Fibroblast of lung (primary cell): ENCODE measurements around the gene NFE2. TPM values are rescaled to one million over a fixed set of nuclear protein-coding genes. Genes with fewer than 3 reads are reported as not detected.

Experiments
- DNase-seq, 2 donors: peaks; one replicate each; pipeline versions ENCODE4 v3.0.0 to v3.0.0-alpha.2; 2010; ENCODE audit warnings: low read depth in 2 of 2
- H2AFZ ChIP-seq: 2 replicates; pipeline ENCODE4 v1.5.1; 2012; ENCODE audit warnings: low read length, control low read depth, inconsistent platforms
- H3K27ac ChIP-seq: 2 replicates; pipeline ENCODE4 v1.5.1; 2011; ENCODE audit warnings: low read length, control low read depth; ENCODE audit not compliant: insufficient read depth
- H3K27me3 ChIP-seq: 2 replicates; pipeline ENCODE4 v1.5.1; 2011; ENCODE audit warnings: mild to moderate bottlenecking, low read length; ENCODE audit not compliant: control insufficient read depth, insufficient read depth
- H3K36me3 ChIP-seq: 2 replicates; pipeline ENCODE4 v1.5.1; 2011; ENCODE audit warnings: low read length; ENCODE audit not compliant: control insufficient read depth, insufficient read depth
- H3K4me1 ChIP-seq: 2 replicates; pipeline ENCODE4 v1.5.1; 2011; ENCODE audit warnings: low read length; ENCODE audit not compliant: control insufficient read depth, insufficient read depth; ENCODE audit errors: extremely low read depth
- H3K4me2 ChIP-seq: 2 replicates; pipeline ENCODE4 v1.5.1; 2011; ENCODE audit warnings: low read length, control low read depth; ENCODE audit not compliant: insufficient read depth; ENCODE audit errors: extremely low read depth
- H3K4me3 ChIP-seq, 4 experiments: fragments of 200-600 bp in 1 of 4; sonication (generic) in 1 of 4; replicated peaks in 1 of 4; 2 replicates each; pipeline ENCODE4 v1.5.1; 2011 to 2016; ENCODE audit warnings: low read length in 4 of 4, low read depth in 3 of 4, mild to moderate bottlenecking in 3 of 4, control low read depth in 2 of 4, inconsistent platforms in 1 of 4, mixed read lengths in 1 of 4; ENCODE audit not compliant: insufficient read depth in 1 of 4; ENCODE audit errors: control extremely low read depth in 1 of 4
- H3K79me2 ChIP-seq: 2 replicates; pipeline ENCODE4 v1.5.1; 2012; ENCODE audit warnings: mild to moderate bottlenecking, low read length, inconsistent platforms; ENCODE audit not compliant: control insufficient read depth, insufficient read depth
- H3K9ac ChIP-seq: 2 replicates; pipeline ENCODE4 v1.5.1; 2011; ENCODE audit warnings: mild to moderate bottlenecking, low read length, control low read depth; ENCODE audit not compliant: insufficient read depth
- H3K9me3 ChIP-seq: 2 replicates; pipeline ENCODE4 v1.5.1; 2012; ENCODE audit warnings: low read depth, low read length; ENCODE audit not compliant: control insufficient read depth, insufficient read depth
- H4K20me1 ChIP-seq: 2 replicates; pipeline ENCODE4 v1.5.1; 2011; ENCODE audit warnings: low read length; ENCODE audit not compliant: control insufficient read depth, insufficient read depth; ENCODE audit errors: extremely low read depth
- EZH2 ChIP-seq: IDR thresholded peaks from 2 replicates; pipeline ENCODE4 v1.5.1; 2012; ENCODE audit warnings: low read length, control low read depth, mild to moderate bottlenecking; ENCODE audit errors: missing control alignments
- polyA plus RNA-seq, 2 donors: library from polyadenylated mRNA; depleted of rRNA in 1 of 2; stranded (reverse) in 1 of 2; unstranded in 1 of 2; fragments of >200 nt; gene quantifications; 2 replicates each; pipeline ENCODE4 v1.2.1, GENCODE V29; 2011 to 2012; ENCODE audit warnings: missing spikeins in 1 of 2
- total RNA-seq: library from RNA; depleted of rRNA; stranded (reverse); fragments of >200 nt; gene quantifications from 2 replicates; pipeline ENCODE4 v1.2.1, GENCODE V29; 2014
- TF ChIP-seq, protein P1 (sequence below), 2 donors: IDR thresholded peaks in 1 of 2; conservative IDR thresholded peaks in 1 of 2; 1 replicate in 1 of 2; 2 replicates in 1 of 2; pipeline ENCODE4 v1.5.1; 2011 to 2012; ENCODE audit warnings: low read length in 2 of 2, control low read depth in 1 of 2, inconsistent platforms in 1 of 2, low read depth in 1 of 2, mild to moderate bottlenecking in 1 of 2

NFE2 gene
- total and polyA plus RNA-seq, 2 donors (not counting 1 experiment from before 2014, with no cell fraction given), result 0.17 to 0.34 TPM

- H3K9me3 ChIP-seq, result no peaks in the 10 kb centered on the region
- no peaks in the 10 kb centered on the region for H3K27me3 ChIP-seq
- H3K27ac ChIP-seq, result no peak overlapping the region
- no peaks in the 10 kb centered on the region for H3K4me1 ChIP-seq
- H3K4me2 ChIP-seq, result no peak overlapping the region
- no peak for DNase-seq
- H3K9ac ChIP-seq, result no peak overlapping the region
- H2AFZ ChIP-seq, result no peak overlapping the region
- no peak for TF ChIP-seq EZH2
- TF ChIP-seq, protein P1, sequence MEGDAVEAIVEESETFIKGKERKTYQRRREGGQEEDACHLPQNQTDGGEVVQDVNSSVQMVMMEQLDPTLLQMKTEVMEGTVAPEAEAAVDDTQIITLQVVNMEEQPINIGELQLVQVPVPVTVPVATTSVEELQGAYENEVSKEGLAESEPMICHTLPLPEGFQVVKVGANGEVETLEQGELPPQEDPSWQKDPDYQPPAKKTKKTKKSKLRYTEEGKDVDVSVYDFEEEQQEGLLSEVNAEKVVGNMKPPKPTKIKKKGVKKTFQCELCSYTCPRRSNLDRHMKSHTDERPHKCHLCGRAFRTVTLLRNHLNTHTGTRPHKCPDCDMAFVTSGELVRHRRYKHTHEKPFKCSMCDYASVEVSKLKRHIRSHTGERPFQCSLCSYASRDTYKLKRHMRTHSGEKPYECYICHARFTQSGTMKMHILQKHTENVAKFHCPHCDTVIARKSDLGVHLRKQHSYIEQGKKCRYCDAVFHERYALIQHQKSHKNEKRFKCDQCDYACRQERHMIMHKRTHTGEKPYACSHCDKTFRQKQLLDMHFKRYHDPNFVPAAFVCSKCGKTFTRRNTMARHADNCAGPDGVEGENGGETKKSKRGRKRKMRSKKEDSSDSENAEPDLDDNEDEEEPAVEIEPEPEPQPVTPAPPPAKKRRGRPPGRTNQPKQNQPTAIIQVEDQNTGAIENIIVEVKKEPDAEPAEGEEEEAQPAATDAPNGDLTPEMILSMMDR (conservative IDR thresholded peaks at IDR 0.05 in 1 of 2, IDR thresholded peaks at IDR 0.05 in 1 of 2; ENCODE audit: low read depth in 1 of 2, low read length in 2 of 2), result no peak
- H3K36me3 ChIP-seq, result peaks cover 4% of the 10 kb centered on the region
- no peaks in the 10 kb centered on the region for H4K20me1 ChIP-seq
- H3K4me3 ChIP-seq, result no peak overlapping the region
- H3K79me2 ChIP-seq, result peaks cover 51% of the 10 kb centered on the region
Observed at GRCh38 chr12:54272214-54272613, 28.6 kb downstream of the NFE2 start.

- Histone ChIP-seq H2AFZ (no peak overlapping the region), H3K4me3 (no peak overlapping the region), H3K27me3 (no peaks in the 10 kb centered on the region), H3K9me3 (no peaks in the 10 kb centered on the region), H3K27ac (no peak overlapping the region), H3K36me3 (peaks cover 4% of the 10 kb centered on the region), H3K79me2 (peaks cover 43% of the 10 kb centered on the region), H3K4me2 (no peak overlapping the region), H3K4me1 (no peaks in the 10 kb centered on the region), H4K20me1 (no peaks in the 10 kb centered on the region), H3K9ac (no peak overlapping the region)
- TF ChIP-seq, protein P1 (conservative IDR thresholded peaks at IDR 0.05 in 1 of 2, IDR thresholded peaks at IDR 0.05 in 1 of 2; ENCODE audit: low read depth in 1 of 2, low read length in 2 of 2), result no peak
- no peak for DNase-seq
Observed at GRCh38 chr12:54270345-54270744, 30.5 kb downstream of the NFE2 start.

GRCh38 chr12:54266852-54267251, 34.0 kb downstream of the NFE2 start:
- TF ChIP-seq, protein P1 (conservative IDR thresholded peaks at IDR 0.05 in 1 of 2, IDR thresholded peaks at IDR 0.05 in 1 of 2; ENCODE audit: low read depth in 1 of 2, low read length in 2 of 2), result no peak
- TF ChIP-seq EZH2, result no peak
- H3K4me2 ChIP-seq, result no peak overlapping the region
- no peak overlapping the region for H3K4me3 ChIP-seq
- H3K4me1 ChIP-seq, result peaks cover 9% of the 10 kb centered on the region
- DNase-seq, result no peak
- peaks cover 39% of the 10 kb centered on the region for H3K79me2 ChIP-seq
- no peak overlapping the region for H3K9ac ChIP-seq
- no peak overlapping the region for H3K27ac ChIP-seq
- peaks cover 1% of the 10 kb centered on the region for H3K36me3 ChIP-seq
- no peaks in the 10 kb centered on the region for H4K20me1 ChIP-seq
- H3K27me3 ChIP-seq, result no peaks in the 10 kb centered on the region
- H2AFZ ChIP-seq, result no peak overlapping the region
- H3K9me3 ChIP-seq, result no peaks in the 10 kb centered on the region
